ENCODE results near the gene TRABD.

TRABD gene

DNA sequence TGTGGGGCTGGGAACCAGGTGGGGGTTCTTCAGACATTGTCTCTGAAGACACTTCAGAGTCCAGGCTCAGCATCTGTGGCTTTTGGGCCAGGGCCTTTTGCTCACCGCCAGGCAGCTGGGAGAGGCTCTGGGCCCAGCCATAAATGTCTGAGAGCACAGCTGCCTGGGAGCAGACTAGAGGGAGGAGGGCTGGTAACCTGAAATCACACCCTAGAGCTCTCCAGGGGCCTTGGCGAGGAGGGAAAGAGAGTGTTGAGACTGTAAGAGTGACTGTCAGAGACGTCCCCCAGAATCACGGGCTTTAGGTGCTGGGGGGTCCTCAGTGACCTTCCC, 4.1 kb downstream of the TRABD start:
- peak overlapping the region; percentile 78 for H3K27ac ChIP-seq
- TF ChIP-seq, protein P1, sequence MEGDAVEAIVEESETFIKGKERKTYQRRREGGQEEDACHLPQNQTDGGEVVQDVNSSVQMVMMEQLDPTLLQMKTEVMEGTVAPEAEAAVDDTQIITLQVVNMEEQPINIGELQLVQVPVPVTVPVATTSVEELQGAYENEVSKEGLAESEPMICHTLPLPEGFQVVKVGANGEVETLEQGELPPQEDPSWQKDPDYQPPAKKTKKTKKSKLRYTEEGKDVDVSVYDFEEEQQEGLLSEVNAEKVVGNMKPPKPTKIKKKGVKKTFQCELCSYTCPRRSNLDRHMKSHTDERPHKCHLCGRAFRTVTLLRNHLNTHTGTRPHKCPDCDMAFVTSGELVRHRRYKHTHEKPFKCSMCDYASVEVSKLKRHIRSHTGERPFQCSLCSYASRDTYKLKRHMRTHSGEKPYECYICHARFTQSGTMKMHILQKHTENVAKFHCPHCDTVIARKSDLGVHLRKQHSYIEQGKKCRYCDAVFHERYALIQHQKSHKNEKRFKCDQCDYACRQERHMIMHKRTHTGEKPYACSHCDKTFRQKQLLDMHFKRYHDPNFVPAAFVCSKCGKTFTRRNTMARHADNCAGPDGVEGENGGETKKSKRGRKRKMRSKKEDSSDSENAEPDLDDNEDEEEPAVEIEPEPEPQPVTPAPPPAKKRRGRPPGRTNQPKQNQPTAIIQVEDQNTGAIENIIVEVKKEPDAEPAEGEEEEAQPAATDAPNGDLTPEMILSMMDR (conservative IDR thresholded peaks at IDR 0.05), result no peak
- TF ChIP-seq ZFX (IDR thresholded peaks at IDR 0.05), result no peak

DNA sequence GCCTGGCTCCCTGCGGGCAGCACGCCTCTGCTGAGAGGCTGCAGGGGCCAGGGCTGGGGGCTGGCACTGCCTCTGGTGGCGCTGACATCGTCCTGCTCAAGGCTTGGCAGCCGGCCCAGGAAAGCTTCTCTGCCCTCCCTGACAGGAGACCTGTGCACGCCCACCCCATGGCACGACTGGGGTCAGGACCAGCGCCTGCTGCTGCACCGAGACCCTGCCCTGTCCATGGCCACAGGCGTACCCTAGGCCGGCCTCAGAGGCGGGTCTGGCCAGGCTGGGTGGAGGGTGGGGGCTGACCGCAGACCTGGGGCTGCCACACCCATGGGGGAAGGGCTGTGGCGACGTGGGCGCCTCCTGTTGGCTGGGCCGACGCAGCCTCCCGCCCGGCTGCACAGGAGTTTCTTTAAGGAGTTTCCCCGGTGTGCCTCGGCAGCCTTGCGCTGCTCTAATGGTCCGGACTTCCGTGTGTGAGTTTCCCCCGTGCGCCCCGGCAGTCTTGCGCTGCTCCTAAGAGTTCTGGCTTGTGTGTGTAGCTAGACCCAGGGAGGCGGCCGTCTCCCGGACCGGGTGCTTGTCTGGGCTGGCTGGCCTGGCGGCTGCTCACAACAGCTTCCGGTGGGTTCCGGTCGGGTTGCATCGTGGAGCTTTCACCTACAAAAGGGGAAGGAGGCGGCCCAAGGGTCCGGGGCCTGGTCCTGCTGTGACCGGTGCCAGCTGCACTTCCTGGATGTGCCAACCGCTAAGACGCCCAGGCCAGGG, 4.6 kb downstream of the TRABD start:
- peak overlapping the region; percentile 78 for H3K27ac ChIP-seq

DNA sequence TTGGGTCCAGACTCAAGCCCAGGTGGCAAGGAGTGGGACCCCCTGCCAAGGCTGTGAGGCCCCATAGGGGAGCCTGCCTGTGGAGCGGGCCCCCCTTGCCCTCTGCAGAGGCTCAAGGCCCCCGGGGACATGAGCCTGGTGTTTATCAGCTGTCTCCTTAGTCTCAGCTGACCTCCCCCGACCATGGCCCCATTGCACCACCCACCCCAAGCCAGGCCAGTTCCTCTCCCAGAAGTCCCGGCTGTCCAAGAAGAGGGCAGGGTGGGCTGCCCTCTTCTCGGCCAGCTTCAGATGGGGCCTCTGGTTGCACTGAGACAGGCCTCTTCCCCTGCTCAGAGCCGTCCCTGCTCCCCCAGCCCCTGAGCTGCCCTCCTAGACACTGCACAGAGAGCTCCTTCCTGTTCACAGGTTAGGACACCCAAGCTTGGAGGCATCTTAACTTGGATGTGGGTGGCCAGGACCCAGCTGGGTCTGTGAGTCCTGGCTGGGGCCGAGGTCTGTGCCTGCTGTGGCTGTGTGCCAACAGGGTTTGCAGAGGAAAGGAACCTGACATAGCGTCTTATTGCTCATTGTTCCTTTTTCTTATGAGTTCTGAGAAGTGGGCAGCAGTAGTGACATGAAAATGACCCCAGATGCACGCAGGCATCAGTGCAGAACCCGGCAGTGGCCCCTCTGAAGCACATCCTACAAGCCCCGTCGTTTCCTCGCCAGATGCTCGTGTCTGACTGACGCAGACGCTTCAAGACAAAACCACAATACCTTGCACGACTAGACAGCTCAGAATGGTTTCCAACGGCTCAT, 5.4 kb downstream of the TRABD start:
- no peak for TF ChIP-seq ZFX (IDR thresholded peaks at IDR 0.05)
- H3K27ac ChIP-seq, result peak overlapping the region; percentile 78

More for the DNA sequence above, 4.6 kb downstream of the TRABD start:
- TF ChIP-seq ZFX (IDR thresholded peaks at IDR 0.05), result no peak
- TF ChIP-seq, protein P1 (conservative IDR thresholded peaks at IDR 0.05), result no peak; the same call in 1 of the 2 replicates

DNA sequence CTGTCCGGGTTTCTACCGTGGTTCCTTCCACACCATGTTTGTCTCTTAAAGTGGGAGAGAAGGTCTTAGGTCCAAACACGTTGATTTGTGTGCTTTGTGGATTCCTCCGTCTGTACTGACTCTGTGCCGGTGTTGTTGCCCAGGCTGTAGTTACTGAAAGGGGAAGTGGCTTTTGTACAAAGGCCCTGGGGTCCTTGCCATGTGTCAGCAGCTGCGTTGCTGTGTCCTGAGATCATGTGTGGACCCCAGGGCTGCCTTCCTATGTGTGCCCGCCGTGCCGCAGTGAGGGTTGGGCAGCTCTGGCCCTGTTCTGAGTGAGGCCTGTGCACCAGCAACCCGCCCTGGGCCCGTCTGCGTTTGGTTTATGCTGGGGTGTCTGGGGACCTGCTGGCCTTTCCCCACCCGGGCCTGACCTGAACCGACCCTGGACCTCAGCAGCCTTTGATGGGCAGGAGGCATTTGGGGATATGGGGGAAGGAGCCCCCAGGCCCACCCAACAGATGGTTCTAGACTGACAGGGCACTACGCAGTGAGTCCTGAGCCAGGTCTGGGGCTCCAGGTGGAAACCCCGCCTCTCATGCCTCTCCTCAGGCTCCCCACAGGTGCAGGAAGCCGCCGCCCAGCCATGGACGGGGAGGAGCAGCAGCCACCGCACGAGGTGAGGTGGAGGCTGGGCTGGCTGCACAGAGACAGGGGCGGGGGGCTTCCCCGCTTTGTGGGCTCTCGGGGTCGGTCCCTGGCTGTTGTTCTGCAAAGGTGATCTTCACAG, 6.9 kb downstream of the TRABD start:
- no peak for TF ChIP-seq ZFX (IDR thresholded peaks at IDR 0.05)
- TF ChIP-seq, protein P1 (conservative IDR thresholded peaks at IDR 0.05), result no peak
- H3K27ac ChIP-seq, result peak overlapping the region; percentile 78; the same call in 1 of the 2 replicates

DNA sequence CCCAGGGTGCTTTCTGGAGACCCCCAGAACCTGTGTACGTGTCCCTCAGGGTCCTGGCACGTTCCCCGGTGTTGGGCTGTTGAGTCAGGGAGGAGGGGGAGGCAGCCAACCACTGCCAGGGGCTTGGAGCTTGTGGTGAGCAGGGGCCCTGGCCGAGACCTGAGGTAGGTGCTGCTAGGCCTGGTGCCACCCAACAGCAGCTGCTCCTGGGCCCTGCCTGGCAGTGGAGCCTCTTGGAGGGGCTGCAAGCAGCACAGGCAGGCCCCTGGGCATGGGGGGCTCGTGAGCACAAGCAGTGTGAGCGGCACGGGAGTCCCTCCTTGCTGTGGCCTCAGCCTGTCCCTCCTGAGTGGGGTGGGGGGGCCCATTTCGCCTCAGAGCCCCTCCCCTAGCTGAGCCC, 7.9 kb downstream of the TRABD start:
- no peak overlapping the region for H3K27ac ChIP-seq

DNA sequence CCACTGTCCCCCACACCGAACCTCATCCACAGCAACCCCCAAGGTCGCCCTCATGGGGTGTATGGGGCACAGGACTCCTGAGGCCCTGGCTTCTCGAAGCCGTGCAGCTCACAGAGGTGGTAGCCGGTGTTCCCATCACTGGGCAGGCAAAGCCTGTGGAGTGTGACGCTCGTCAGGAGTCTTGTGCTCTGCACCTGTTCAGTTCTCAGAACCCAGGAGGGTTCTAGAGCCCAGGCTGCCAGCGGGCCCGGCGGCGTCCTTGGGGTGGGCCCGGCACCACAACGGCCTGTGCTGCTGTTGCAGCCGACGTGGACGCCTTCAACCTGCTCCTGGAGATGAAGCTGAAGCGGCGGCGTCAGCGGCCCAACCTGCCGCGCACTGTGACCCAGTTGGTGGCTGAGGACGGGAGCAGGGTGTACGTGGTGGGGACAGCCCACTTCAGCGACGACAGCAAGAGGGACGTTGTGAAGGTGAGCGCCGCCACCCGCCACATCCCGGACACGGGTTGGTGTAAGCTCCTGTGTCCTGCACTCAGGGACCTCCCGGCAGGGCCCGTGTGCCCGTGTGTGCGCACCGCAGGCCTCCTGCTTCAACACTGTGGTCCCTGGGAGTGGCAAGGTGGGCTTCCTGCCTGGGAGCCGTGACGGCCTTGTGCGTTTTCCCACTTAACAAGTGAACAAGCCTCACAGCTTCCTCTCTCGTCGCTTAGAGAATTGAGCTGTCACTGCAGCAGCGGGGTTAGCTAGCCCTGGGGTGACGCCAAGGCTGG, 8.5 kb downstream of the TRABD start:
- no peak overlapping the region for H3K27ac ChIP-seq
- TF ChIP-seq ZFX (IDR thresholded peaks at IDR 0.05), result no peak
- TF ChIP-seq, protein P1 (conservative IDR thresholded peaks at IDR 0.05), result no peak

More for the DNA sequence above, 7.9 kb downstream of the TRABD start:
- TF ChIP-seq, protein P1 (conservative IDR thresholded peaks at IDR 0.05), result no peak
- no peak for TF ChIP-seq ZFX (IDR thresholded peaks at IDR 0.05)

DNA sequence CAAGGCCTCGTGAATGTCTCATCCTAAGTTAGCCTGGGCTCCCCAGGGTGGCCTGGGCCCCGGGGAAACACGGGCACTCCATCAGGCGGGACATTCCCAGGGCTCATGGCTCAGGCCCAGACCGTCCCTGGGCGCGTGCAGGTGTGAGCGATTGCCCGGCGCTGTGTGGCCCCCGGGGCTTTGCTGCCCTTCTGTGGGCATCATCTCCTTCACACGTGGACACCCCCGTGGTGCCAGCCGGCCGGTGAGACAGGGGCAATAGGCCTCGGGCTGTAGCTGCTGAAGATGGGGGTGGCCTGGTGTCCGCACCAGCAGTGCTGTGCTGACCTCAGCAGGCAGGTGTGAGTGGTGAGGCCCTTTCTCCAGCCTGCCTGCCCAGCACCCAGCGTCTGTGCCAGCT, 10.5 kb downstream of the TRABD start:
- H3K27ac ChIP-seq, result no peak overlapping the region
- TF ChIP-seq, protein P1 (conservative IDR thresholded peaks at IDR 0.05), result no peak
- TF ChIP-seq ZFX (IDR thresholded peaks at IDR 0.05), result no peak

Data from C4-2B (cell line).